Measurements from ENCODE around the gene PRKD2.

PRKD2 gene

GRCh38 chr19:46725859-46726393 lies 9.0 kb upstream of the PRKD2 start:
- TF ChIP-seq CTCF (IDR thresholded peaks at IDR 0.05; ENCODE audit: low read depth, low read length): no peak
- DNase-seq (ENCODE audit: low read depth in 2 of 2): no peak
- H3K4me3 ChIP-seq (replicated peaks in 1 of 2; ENCODE audit: low read depth in 2 of 2, low read length in 2 of 2): no peak overlapping the region

- no peak for TF ChIP-seq CTCF (IDR thresholded peaks at IDR 0.05; ENCODE audit: low read depth, low read length)
- H3K4me3 ChIP-seq (replicated peaks in 1 of 2; ENCODE audit: low read depth in 2 of 2, low read length in 2 of 2): no peak overlapping the region
- no peak for DNase-seq (ENCODE audit: low read depth in 2 of 2)
These were observed 8.3 kb upstream of the PRKD2 start for GRCh38 chr19:46725036-46725820.

GRCh38 chr19:46724468-46724867 lies 7.6 kb upstream of the PRKD2 start:
- TF ChIP-seq CTCF (IDR thresholded peaks at IDR 0.05; ENCODE audit: low read depth, low read length): no peak

GRCh38 chr19:46723471-46723870 lies 6.6 kb upstream of the PRKD2 start:
- TF ChIP-seq CTCF (IDR thresholded peaks at IDR 0.05; ENCODE audit: low read depth, low read length): no peak
- no peak overlapping the region for H3K4me3 ChIP-seq (replicated peaks in 1 of 2; ENCODE audit: low read depth in 2 of 2, low read length in 2 of 2)
- DNase-seq (ENCODE audit: low read depth in 2 of 2): no peak

More at GRCh38 chr19:46724468-46724867, 7.6 kb upstream of the PRKD2 start:
- H3K4me3 ChIP-seq (replicated peaks in 1 of 2; ENCODE audit: low read depth in 2 of 2, low read length in 2 of 2): no peak overlapping the region
- no peak for DNase-seq (ENCODE audit: low read depth in 2 of 2)

- DNase-seq (ENCODE audit: low read depth in 2 of 2): no peak
- no peak overlapping the region for H3K4me3 ChIP-seq (replicated peaks in 1 of 2; ENCODE audit: low read depth in 2 of 2, low read length in 2 of 2)
- TF ChIP-seq CTCF (IDR thresholded peaks at IDR 0.05; ENCODE audit: low read depth, low read length): no peak
These were observed 6.1 kb upstream of the PRKD2 start for GRCh38 chr19:46723023-46723461.

- no peak overlapping the region for H3K4me3 ChIP-seq (replicated peaks in 1 of 2; ENCODE audit: low read depth in 2 of 2, low read length in 2 of 2)
- no peak for DNase-seq (ENCODE audit: low read depth in 2 of 2)
- TF ChIP-seq CTCF (IDR thresholded peaks at IDR 0.05; ENCODE audit: low read depth, low read length): no peak
These were observed 5.6 kb upstream of the PRKD2 start for GRCh38 chr19:46722421-46723022.

All from cardiac fibroblast (primary cell).